HEK293 (cell line): Measurements from ENCODE around the gene DIS3L2.

Source experiments
- CTCF ChIA-PET: fragments of 350-600 bp; formaldehyde crosslinking; extraction: SDS; loops from one replicate; lab custom pipeline; 2021; ENCODE audit warnings: antibody characterized with exemption; lab: Yijun Ruan, JAX
- POLR2A ChIA-PET: fragments of 300-600 bp; formaldehyde crosslinking; extraction: SDS; loops from one replicate; lab custom pipeline; 2020; ENCODE audit warnings: antibody characterized with exemption, inconsistent platforms; lab: Yijun Ruan, JAX
- H3K27ac ChIP-seq: fragments of 200-500 bp; sonication (Bioruptor generic); 2 replicates; pipeline ENCODE4 v1.5.1; 2014; ENCODE audit warnings: low read depth, low read length, control low read depth, inconsistent platforms; ENCODE audit errors: extremely low read depth
- H3K36me3 ChIP-seq, 2 experiments: fragments of 200-500 bp in 1 of 2; sonication (Bioruptor generic) in 1 of 2; 1 replicate in 1 of 2; 2 replicates in 1 of 2; pipeline ENCODE4 v1.5.1; 2014 to 2017; ENCODE audit warnings: inconsistent platforms in 2 of 2, low read length in 2 of 2; ENCODE audit not compliant: control insufficient read depth in 2 of 2, insufficient read depth in 1 of 2
- H3K4me1 ChIP-seq: fragments of 200-500 bp; sonication (Bioruptor generic); 2 replicates; pipeline ENCODE4 v1.5.1; 2014; ENCODE audit warnings: mild to moderate bottlenecking, low read length, inconsistent platforms; ENCODE audit not compliant: control insufficient read depth, insufficient read depth
- H3K4me3 ChIP-seq: 2 replicates; pipeline ENCODE4 v1.5.1; 2011; ENCODE audit warnings: low read depth, mild to moderate bottlenecking, control low read depth, low read length, moderate library complexity
- H3K9me3 ChIP-seq: fragments of 200-500 bp; sonication (Bioruptor generic); 2 replicates; pipeline ENCODE4 v1.5.1; 2014; ENCODE audit warnings: low read depth, low read length, inconsistent platforms; ENCODE audit not compliant: control insufficient read depth, insufficient read depth
- PBX3 ChIP-seq: sonication (generic); formaldehyde crosslinking; IDR thresholded peaks from 2 replicates; pipeline ENCODE4 v1.8.1; 2022; ENCODE audit warnings: mild to moderate bottlenecking, moderate library complexity, missing genetic modification reagents
- ZBTB10 ChIP-seq: fragments of 450-650 bp; formaldehyde crosslinking; IDR thresholded peaks from 2 replicates; pipeline ENCODE4 v1.5.1; 2016; ENCODE audit warnings: missing biosample characterization, missing genetic modification characterization
- ZNF169 ChIP-seq: fragments of 450-650 bp; formaldehyde crosslinking; IDR thresholded peaks from 2 replicates; pipeline ENCODE4 v1.5.1; 2016; ENCODE audit warnings: missing biosample characterization, missing genetic modification characterization
- ZNF266 ChIP-seq: fragments of 450-650 bp; formaldehyde crosslinking; IDR thresholded peaks from 2 replicates; pipeline ENCODE4 v1.5.1; 2016; ENCODE audit warnings: missing biosample characterization, missing genetic modification characterization, low read depth
- ZNF423 ChIP-seq: fragments of 450-650 bp; formaldehyde crosslinking; IDR thresholded peaks from 2 replicates; pipeline ENCODE4 v1.5.1; 2016; ENCODE audit warnings: missing biosample characterization, missing genetic modification characterization
- ZNF48 ChIP-seq: fragments of 450-650 bp; formaldehyde crosslinking; IDR thresholded peaks from 2 replicates; pipeline ENCODE4 v1.5.1; 2016; ENCODE audit warnings: missing biosample characterization, missing genetic modification characterization
- ZNF561 ChIP-seq: fragments of 450-650 bp; IDR thresholded peaks from 2 replicates; pipeline ENCODE4 v1.5.1; 2018; ENCODE audit warnings: missing biosample characterization, missing genetic modification characterization, borderline replicate concordance
- ZNF624 ChIP-seq: fragments of 450-650 bp; formaldehyde crosslinking; IDR thresholded peaks from 2 replicates; pipeline ENCODE4 v1.5.1; 2017; ENCODE audit warnings: missing biosample characterization, missing genetic modification characterization
- ZNF660 ChIP-seq: fragments of 450-650 bp; IDR thresholded peaks from 2 replicates; pipeline ENCODE4 v1.5.1; 2018; ENCODE audit warnings: missing biosample characterization, mild to moderate bottlenecking, missing genetic modification characterization
- ZNF670 ChIP-seq: fragments of 450-650 bp; formaldehyde crosslinking; IDR thresholded peaks from 2 replicates; pipeline ENCODE4 v1.5.1; 2016; ENCODE audit warnings: missing biosample characterization, missing genetic modification characterization, low read depth
- ZNF768 ChIP-seq: fragments of 450-650 bp; formaldehyde crosslinking; IDR thresholded peaks from 2 replicates; pipeline ENCODE4 v1.5.1; 2018; ENCODE audit warnings: missing biosample characterization, mild to moderate bottlenecking, missing genetic modification characterization
- ZNF777 ChIP-seq: fragments of 450-650 bp; formaldehyde crosslinking; IDR thresholded peaks from 2 replicates; pipeline ENCODE4 v1.5.1; 2017; ENCODE audit warnings: missing biosample characterization, missing genetic modification characterization, borderline replicate concordance
- ZNF785 ChIP-seq: fragments of 450-650 bp; formaldehyde crosslinking; IDR thresholded peaks from 2 replicates; pipeline ENCODE4 v1.5.1; 2016; ENCODE audit warnings: missing biosample characterization, missing genetic modification characterization
- ZSCAN23 ChIP-seq: fragments of 450-650 bp; formaldehyde crosslinking; IDR thresholded peaks from 2 replicates; pipeline ENCODE4 v1.5.1; 2016; ENCODE audit warnings: missing biosample characterization, missing genetic modification characterization
- TF ChIP-seq, protein P1 (sequence below): fragments of 450-650 bp; formaldehyde crosslinking; IDR thresholded peaks from 2 replicates; pipeline ENCODE4 v1.5.1; 2016; ENCODE audit warnings: missing biosample characterization, missing genetic modification characterization, borderline replicate concordance
- TF ChIP-seq, protein P2 (sequence below): fragments of 450-650 bp; formaldehyde crosslinking; IDR thresholded peaks from 2 replicates; pipeline ENCODE4 v1.5.1; 2016; ENCODE audit warnings: missing biosample characterization, missing genetic modification characterization
- TF ChIP-seq, protein P3 (sequence below): fragments of 450-650 bp; formaldehyde crosslinking; IDR thresholded peaks from 2 replicates; pipeline ENCODE4 v1.5.1; 2016; ENCODE audit warnings: missing biosample characterization, missing genetic modification characterization
- TF ChIP-seq, protein P4 (sequence below): fragments of 450-650 bp; formaldehyde crosslinking; IDR thresholded peaks from 2 replicates; pipeline ENCODE4 v1.5.1; 2017; ENCODE audit warnings: missing biosample characterization, missing genetic modification characterization

Gene DIS3L2

GRCh38 chr2:232097758-232098157, 136.2 kb downstream of the DIS3L2 start:
- CTCF ChIA-PET = no interaction called here
- no peak overlapping the region for H3K27ac ChIP-seq
- no peak overlapping the region for H3K4me3 ChIP-seq
- H3K9me3 ChIP-seq = no peaks in the 10 kb centered on the region
- TF ChIP-seq ZSCAN23 (tag by site-specific recombination) = no peak
- no peak for TF ChIP-seq ZNF48 (tag by site-specific recombination)
- no peak for TF ChIP-seq ZNF670
- TF ChIP-seq ZNF624 (tag by site-specific recombination) = no peak
- TF ChIP-seq, protein P1, sequence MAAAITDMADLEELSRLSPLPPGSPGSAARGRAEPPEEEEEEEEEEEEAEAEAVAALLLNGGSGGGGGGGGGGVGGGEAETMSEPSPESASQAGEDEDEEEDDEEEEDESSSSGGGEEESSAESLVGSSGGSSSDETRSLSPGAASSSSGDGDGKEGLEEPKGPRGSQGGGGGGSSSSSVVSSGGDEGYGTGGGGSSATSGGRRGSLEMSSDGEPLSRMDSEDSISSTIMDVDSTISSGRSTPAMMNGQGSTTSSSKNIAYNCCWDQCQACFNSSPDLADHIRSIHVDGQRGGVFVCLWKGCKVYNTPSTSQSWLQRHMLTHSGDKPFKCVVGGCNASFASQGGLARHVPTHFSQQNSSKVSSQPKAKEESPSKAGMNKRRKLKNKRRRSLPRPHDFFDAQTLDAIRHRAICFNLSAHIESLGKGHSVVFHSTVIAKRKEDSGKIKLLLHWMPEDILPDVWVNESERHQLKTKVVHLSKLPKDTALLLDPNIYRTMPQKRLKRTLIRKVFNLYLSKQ (tag by site-specific recombination) = no peak
- TF ChIP-seq ZNF266 = no peak
- no peak for TF ChIP-seq ZBTB10 (tag by site-specific recombination)
- TF ChIP-seq, protein P2, sequence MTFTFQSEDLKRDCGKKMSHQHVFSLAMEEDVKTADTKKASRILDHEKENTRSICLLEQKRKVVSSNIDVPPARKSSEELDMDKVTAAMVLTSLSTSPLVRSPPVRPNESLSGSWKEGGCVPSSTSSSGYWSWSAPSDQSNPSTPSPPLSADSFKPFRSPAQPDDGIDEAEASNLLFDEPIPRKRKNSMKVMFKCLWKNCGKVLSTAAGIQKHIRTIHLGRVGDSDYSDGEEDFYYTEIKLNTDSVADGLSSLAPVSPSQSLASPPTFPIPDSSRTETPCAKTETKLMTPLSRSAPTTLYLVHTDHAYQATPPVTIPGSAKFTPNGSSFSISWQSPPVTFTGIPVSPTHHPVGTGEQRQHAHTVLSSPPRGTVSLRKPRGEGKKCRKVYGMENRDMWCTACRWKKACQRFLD = no peak
- no peak for TF ChIP-seq ZNF561 (tag by site-specific recombination)
- TF ChIP-seq, all 188 proteins: peak for 0
- no peaks in the 10 kb centered on the region for H3K4me1 ChIP-seq
- H3K36me3 ChIP-seq = peaks cover 0 to 6% of the 10 kb centered on the region in 2 experiments; a peak in 1 of 3 replicates
- POLR2A ChIA-PET = no interaction called here

- no peak overlapping the region for H3K4me3 ChIP-seq
- POLR2A ChIA-PET = no interaction called here
Measured at GRCh38 chr2:232102380-232102779, 140.9 kb downstream of the DIS3L2 start.

More at GRCh38 chr2:232102380-232102779, 140.9 kb downstream of the DIS3L2 start:
- H3K36me3 ChIP-seq = no peaks in the 10 kb centered on the region
- H3K9me3 ChIP-seq = no peaks in the 10 kb centered on the region
- no peak overlapping the region for H3K27ac ChIP-seq
- no peaks in the 10 kb centered on the region for H3K4me1 ChIP-seq
- no peak for TF ChIP-seq ZNF785
- TF ChIP-seq PBX3 (CRISPR knock-in tag) = no peak
- TF ChIP-seq ZNF777 (tag by site-specific recombination) = no peak
- TF ChIP-seq ZNF169 (tag by site-specific recombination) = no peak
- TF ChIP-seq ZNF423 (tag by site-specific recombination) = no peak
- TF ChIP-seq ZSCAN23 (tag by site-specific recombination) = no peak
- TF ChIP-seq, protein P3, sequence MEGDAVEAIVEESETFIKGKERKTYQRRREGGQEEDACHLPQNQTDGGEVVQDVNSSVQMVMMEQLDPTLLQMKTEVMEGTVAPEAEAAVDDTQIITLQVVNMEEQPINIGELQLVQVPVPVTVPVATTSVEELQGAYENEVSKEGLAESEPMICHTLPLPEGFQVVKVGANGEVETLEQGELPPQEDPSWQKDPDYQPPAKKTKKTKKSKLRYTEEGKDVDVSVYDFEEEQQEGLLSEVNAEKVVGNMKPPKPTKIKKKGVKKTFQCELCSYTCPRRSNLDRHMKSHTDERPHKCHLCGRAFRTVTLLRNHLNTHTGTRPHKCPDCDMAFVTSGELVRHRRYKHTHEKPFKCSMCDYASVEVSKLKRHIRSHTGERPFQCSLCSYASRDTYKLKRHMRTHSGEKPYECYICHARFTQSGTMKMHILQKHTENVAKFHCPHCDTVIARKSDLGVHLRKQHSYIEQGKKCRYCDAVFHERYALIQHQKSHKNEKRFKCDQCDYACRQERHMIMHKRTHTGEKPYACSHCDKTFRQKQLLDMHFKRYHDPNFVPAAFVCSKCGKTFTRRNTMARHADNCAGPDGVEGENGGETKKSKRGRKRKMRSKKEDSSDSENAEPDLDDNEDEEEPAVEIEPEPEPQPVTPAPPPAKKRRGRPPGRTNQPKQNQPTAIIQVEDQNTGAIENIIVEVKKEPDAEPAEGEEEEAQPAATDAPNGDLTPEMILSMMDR (tag by site-specific recombination) = no peak
- no peak for TF ChIP-seq ZNF768
- no peak for TF ChIP-seq ZNF660 (tag by site-specific recombination)
- TF ChIP-seq, protein P4, sequence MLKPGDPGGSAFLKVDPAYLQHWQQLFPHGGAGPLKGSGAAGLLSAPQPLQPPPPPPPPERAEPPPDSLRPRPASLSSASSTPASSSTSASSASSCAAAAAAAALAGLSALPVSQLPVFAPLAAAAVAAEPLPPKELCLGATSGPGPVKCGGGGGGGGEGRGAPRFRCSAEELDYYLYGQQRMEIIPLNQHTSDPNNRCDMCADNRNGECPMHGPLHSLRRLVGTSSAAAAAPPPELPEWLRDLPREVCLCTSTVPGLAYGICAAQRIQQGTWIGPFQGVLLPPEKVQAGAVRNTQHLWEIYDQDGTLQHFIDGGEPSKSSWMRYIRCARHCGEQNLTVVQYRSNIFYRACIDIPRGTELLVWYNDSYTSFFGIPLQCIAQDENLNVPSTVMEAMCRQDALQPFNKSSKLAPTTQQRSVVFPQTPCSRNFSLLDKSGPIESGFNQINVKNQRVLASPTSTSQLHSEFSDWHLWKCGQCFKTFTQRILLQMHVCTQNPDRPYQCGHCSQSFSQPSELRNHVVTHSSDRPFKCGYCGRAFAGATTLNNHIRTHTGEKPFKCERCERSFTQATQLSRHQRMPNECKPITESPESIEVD (tag by site-specific recombination) = no peak
- TF ChIP-seq, protein P1 (tag by site-specific recombination) = no peak
- CTCF ChIA-PET = interaction anchor here (0.7 kb wide), 1 partner anchor 422 kb away, joined by 3 read pairs; no protein-coding TSS in a partner anchor
